ENCODE measurements around the gene COA3. TPM values are rescaled to one million over a fixed set of nuclear protein-coding genes. Genes with fewer than 3 reads are reported as not detected.

Gene COA3
- total and polyA plus RNA-seq, 2 experiments from 2014 or later, result 84.1 to 275 TPM

DNA sequence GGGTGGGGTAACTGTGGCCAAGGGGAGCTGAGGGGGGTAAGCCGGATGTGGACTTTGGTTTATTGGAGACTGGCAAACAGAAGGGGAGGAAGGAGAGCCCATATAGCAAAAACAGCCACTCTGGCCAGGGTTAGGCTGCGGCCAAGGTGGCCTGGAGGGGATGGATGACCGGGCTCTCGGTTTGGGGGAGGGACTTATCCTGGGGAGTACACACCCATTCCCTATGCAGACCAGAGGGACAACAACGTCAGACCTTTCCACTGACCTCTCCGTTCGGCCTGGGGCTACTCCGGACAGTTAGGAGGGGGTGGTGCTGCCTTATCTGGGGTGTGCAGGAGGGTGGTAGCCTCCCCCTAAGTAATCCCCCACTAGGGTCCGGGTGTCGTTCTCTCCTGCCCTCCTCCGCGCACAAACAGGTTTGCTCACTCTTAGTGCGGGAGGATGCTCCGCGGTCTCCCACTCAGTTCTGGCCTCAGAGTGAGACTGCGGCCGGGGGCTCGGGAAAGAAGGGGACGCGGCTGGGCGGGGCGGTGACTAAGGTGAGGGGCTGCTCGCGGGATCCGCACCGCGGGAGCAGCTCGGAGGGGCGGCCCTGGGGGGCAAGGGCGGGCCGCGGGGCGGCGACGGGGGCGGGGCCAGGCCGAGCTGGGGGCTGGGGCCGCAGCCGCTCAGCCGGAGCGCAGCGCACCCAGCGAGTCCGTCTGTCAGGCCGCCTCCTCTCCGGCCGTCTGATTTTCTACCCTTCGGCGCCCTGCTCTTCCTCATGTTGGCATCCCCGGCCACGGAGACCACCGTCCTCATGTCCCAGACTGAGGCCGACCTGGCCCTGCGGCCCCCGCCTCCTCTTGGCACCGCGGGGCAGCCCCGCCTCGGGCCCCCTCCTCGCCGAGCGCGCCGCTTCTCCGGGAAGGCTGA, 18.3 kb downstream of the COA3 start, which contains the start of gene WNK4:
Gene WNK4, plus strand, starts transcription at position 675 of the 915 bp plus-strand sequence. Its CDS starts 89 bp downstream, at position 764.
- Histone ChIP-seq H3K36me3 (peaks cover 21% of the 10 kb centered on the region), H3K9me3 (ENCODE audit: low read depth) (no peaks in the 10 kb centered on the region), H3K4me1 (ENCODE audit: low read depth) (no peaks in the 10 kb centered on the region), H3K27ac (no peak within 1 kb of the TSS), H3K4me3 (peak within 1 kb of the TSS; percentile 50), H3K27me3 (peaks cover 34% of the 10 kb centered on the region)
- TF ChIP-seq, protein P1, sequence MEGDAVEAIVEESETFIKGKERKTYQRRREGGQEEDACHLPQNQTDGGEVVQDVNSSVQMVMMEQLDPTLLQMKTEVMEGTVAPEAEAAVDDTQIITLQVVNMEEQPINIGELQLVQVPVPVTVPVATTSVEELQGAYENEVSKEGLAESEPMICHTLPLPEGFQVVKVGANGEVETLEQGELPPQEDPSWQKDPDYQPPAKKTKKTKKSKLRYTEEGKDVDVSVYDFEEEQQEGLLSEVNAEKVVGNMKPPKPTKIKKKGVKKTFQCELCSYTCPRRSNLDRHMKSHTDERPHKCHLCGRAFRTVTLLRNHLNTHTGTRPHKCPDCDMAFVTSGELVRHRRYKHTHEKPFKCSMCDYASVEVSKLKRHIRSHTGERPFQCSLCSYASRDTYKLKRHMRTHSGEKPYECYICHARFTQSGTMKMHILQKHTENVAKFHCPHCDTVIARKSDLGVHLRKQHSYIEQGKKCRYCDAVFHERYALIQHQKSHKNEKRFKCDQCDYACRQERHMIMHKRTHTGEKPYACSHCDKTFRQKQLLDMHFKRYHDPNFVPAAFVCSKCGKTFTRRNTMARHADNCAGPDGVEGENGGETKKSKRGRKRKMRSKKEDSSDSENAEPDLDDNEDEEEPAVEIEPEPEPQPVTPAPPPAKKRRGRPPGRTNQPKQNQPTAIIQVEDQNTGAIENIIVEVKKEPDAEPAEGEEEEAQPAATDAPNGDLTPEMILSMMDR (IDR thresholded peaks at IDR 0.05; ENCODE audit: low read depth, low read length), result no peak
- peak; percentile 46 to 53 for DNase-seq (ENCODE audit: low read depth in 1 of 2, low spot score in 1 of 2)

DNA sequence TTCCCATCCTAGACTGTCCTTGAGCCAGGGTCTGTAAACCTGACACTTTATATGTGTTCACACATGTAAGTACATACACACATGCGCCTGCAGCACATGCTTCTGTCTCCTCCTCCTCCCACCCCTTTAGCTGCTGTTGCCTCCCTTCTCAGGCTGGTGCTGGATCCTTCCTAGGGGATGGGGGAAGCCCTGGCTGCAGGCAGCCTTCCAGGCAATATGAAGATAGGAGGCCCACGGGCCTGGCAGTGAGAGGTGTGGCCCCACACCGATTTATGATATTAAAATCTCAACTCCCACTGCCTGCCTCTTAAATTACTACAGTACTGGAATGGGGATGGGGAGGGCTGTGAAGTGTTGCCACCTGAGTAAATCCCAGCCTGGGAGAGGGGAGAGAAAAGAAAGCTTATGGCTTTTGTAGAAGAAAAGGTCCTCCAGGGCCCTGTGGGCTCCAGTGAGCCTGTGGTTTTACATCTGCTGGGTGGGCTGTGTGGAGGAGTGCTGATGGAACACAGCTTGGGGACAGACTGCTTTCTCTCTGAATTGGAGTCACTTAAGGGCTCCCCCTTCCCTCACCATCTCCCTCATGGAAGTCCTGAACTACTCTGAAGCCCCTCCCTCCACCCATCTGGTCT, 19.1 kb downstream of the COA3 start:
- TF ChIP-seq, protein P1 (IDR thresholded peaks at IDR 0.05; ENCODE audit: low read depth, low read length), result no peak
- no peak for DNase-seq (ENCODE audit: low read depth in 1 of 2, low spot score in 1 of 2)
- Histone ChIP-seq H3K4me3 (no peak overlapping the region), H3K9me3 (ENCODE audit: low read depth) (no peaks in the 10 kb centered on the region), H3K4me1 (ENCODE audit: low read depth) (no peaks in the 10 kb centered on the region), H3K36me3 (peaks cover 26% of the 10 kb centered on the region), H3K27ac (no peak overlapping the region), H3K27me3 (peaks cover 34% of the 10 kb centered on the region)

DNA sequence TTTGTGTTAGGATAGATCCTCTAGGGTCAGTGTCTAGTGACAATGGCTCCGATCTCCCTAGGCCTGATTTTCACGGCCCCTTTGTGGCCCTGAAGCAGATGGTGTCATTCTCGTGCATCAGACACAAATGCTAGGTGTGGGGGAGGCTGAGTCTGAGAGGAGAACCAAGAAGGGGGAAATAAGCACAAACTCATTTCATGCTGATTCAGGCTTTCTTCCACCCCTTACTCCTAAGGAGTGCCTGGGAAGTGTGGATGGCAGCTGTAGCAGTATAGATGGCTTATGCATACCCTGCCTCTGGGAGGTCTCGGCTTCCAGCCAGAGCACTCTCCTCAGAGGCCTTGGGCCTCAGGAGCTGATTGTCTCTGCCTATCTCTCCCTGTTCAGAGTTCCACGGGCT, 19.9 kb downstream of the COA3 start:
- peaks cover 26% of the 10 kb centered on the region for H3K36me3 ChIP-seq
- H3K27me3 ChIP-seq, result peaks cover 29% of the 10 kb centered on the region
- no peak overlapping the region for H3K4me3 ChIP-seq
- TF ChIP-seq, protein P1 (IDR thresholded peaks at IDR 0.05; ENCODE audit: low read depth, low read length), result no peak
- H3K9me3 ChIP-seq (ENCODE audit: low read depth), result no peaks in the 10 kb centered on the region
- peaks cover 5% of the 10 kb centered on the region for H3K4me1 ChIP-seq (ENCODE audit: low read depth)
- no peak overlapping the region for H3K27ac ChIP-seq
- no peak for DNase-seq (ENCODE audit: low read depth in 1 of 2, low spot score in 1 of 2)

DNA sequence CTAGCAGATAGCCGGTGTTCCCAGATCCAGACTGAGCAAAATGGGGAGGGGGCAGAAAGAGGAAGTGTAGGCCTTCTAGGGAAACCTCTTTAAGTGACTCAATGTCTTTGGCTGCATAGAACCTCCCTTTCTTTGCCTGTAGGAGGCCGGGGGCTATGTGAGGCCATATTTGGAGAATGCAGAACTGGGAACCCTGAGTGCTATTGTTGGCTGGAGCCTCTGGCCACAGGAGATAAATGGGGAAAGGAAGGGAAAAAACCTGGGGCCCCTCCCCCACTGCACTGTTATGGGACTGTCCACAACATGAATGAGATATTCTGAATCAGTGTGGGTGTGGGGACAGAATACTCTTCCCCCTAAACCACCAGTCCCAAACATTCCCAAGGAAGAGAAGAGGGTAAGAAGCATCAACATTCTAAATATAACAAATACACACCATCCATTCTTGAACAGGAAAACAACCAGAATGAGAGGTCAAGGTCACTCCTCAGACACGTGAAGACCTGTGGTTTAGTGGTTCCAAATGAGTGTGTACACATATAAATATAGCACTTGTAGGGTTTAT, 22.9 kb downstream of the COA3 start:
- Histone ChIP-seq H3K9me3 (ENCODE audit: low read depth) (no peaks in the 10 kb centered on the region), H3K27ac (no peak overlapping the region)
- peak in 1 of 2 donors; percentile 49 for DNase-seq (ENCODE audit: low read depth in 1 of 2, low spot score in 1 of 2)

More for the DNA sequence above, 22.9 kb downstream of the COA3 start:
- TF ChIP-seq, protein P1 (IDR thresholded peaks at IDR 0.05; ENCODE audit: low read depth, low read length), result no peak
- Histone ChIP-seq H3K36me3 (peaks cover 26% of the 10 kb centered on the region), H3K27me3 (peaks cover under 1% of the 10 kb centered on the region), H3K4me1 (ENCODE audit: low read depth) (peaks cover 8% of the 10 kb centered on the region), H3K4me3 (no peak overlapping the region)
